ENCODE measurements around the gene PM20D2.

GRCh38 chr6:89134723-89135122 lies 11.1 kb upstream of the PM20D2 start:
- TF ChIP-seq, protein P1, sequence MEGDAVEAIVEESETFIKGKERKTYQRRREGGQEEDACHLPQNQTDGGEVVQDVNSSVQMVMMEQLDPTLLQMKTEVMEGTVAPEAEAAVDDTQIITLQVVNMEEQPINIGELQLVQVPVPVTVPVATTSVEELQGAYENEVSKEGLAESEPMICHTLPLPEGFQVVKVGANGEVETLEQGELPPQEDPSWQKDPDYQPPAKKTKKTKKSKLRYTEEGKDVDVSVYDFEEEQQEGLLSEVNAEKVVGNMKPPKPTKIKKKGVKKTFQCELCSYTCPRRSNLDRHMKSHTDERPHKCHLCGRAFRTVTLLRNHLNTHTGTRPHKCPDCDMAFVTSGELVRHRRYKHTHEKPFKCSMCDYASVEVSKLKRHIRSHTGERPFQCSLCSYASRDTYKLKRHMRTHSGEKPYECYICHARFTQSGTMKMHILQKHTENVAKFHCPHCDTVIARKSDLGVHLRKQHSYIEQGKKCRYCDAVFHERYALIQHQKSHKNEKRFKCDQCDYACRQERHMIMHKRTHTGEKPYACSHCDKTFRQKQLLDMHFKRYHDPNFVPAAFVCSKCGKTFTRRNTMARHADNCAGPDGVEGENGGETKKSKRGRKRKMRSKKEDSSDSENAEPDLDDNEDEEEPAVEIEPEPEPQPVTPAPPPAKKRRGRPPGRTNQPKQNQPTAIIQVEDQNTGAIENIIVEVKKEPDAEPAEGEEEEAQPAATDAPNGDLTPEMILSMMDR (IDR thresholded peaks at IDR 0.05; ENCODE audit: insufficient read depth, low read length, poor library complexity, severe bottlenecking), result no peak
- no peak for TF ChIP-seq EZH2phosphoT487 (conservative IDR thresholded peaks at IDR 0.05; ENCODE audit: low read length)
